SK-N-SH treated with all-trans-retinoic acid at 6 μM for 48 hours (cell line): Measurements from ENCODE around the gene ST6GALNAC5.

Experiments
- ATAC-seq: fragments of 200-7000 bp; cut with Tn5 transposase; 3 replicates; pipeline ENCODE4 v1.9.1; 2020; ENCODE audit warnings: mild to moderate bottlenecking, moderate library complexity
- ARNTL ChIP-seq: fragments of 450-650 bp; formaldehyde crosslinking; IDR thresholded peaks from 2 replicates; pipeline ENCODE4 v1.5.0; 2020; ENCODE audit warnings: low read depth, mild to moderate bottlenecking, moderate library complexity, borderline replicate concordance
- BACH2 ChIP-seq: fragments of 250-450 bp; sonication (Bioruptor Pico); IDR thresholded peaks from 2 replicates; pipeline ENCODE4 v1.9.0; 2021; ENCODE audit warnings: mild to moderate bottlenecking, borderline replicate concordance
- CSDC2 ChIP-seq: fragments of 250-450 bp; sonication (Bioruptor Pico); IDR thresholded peaks from 2 replicates; pipeline ENCODE4 v1.5.0; 2020; ENCODE audit warnings: mild to moderate bottlenecking, moderate library complexity
- ESRRG ChIP-seq: fragments of 250-450 bp; sonication (Bioruptor Pico); IDR thresholded peaks from 2 replicates; pipeline ENCODE4 v1.6.1; 2021; ENCODE audit warnings: mild to moderate bottlenecking
- GLIS3 ChIP-seq: fragments of 250-450 bp; sonication (Bioruptor Pico); IDR thresholded peaks from 2 replicates; pipeline ENCODE4 v1.5.0; 2020; ENCODE audit warnings: mild to moderate bottlenecking, moderate library complexity
- ISL1 ChIP-seq: fragments of 250-450 bp; sonication (Bioruptor Pico); IDR thresholded peaks from 2 replicates; pipeline ENCODE4 v2.1.2; 2022; ENCODE audit warnings: mild to moderate bottlenecking, moderate library complexity
- OSR1 ChIP-seq: fragments of 250-450 bp; sonication (Bioruptor Pico); IDR thresholded peaks from 2 replicates; pipeline ENCODE4 v1.8.0; 2022; ENCODE audit warnings: moderate library complexity, mild to moderate bottlenecking, inconsistent platforms
- PPARA ChIP-seq: fragments of 250-450 bp; sonication (Bioruptor Pico); IDR thresholded peaks from 2 replicates; pipeline ENCODE4 v1.5.0; 2020; ENCODE audit warnings: mild to moderate bottlenecking, borderline replicate concordance
- SNAI2 ChIP-seq: fragments of 250-450 bp; sonication (Bioruptor Pico); IDR thresholded peaks from 2 replicates; pipeline ENCODE4 v1.5.0; 2020; ENCODE audit warnings: mild to moderate bottlenecking, moderate library complexity
- TOX ChIP-seq: fragments of 250-450 bp; sonication (Bioruptor Pico); IDR thresholded peaks from 2 replicates; pipeline ENCODE4 v1.8.0; 2021; ENCODE audit warnings: mild to moderate bottlenecking, moderate library complexity, borderline replicate concordance
- ZC3H10 ChIP-seq: fragments of 250-450 bp; sonication (Bioruptor Pico); IDR thresholded peaks from 2 replicates; pipeline ENCODE4 v1.5.1; 2021; ENCODE audit warnings: mild to moderate bottlenecking, moderate library complexity
- ZFP30 ChIP-seq: fragments of 450-650 bp; formaldehyde crosslinking; IDR thresholded peaks from 2 replicates; pipeline ENCODE4 v1.5.0; 2022; ENCODE audit warnings: mild to moderate bottlenecking, moderate library complexity
- ZNF565 ChIP-seq: fragments of 450-650 bp; formaldehyde crosslinking; conservative IDR thresholded peaks from 2 replicates; pipeline ENCODE4 v1.5.0; 2020; ENCODE audit warnings: low read depth, mild to moderate bottlenecking, moderate library complexity
- ZNF70 ChIP-seq: fragments of 450-650 bp; formaldehyde crosslinking; IDR thresholded peaks from 2 replicates; pipeline ENCODE4 v1.5.0; 2020; ENCODE audit warnings: mild to moderate bottlenecking, moderate library complexity
- ZNF8 ChIP-seq: fragments of 450-650 bp; formaldehyde crosslinking; IDR thresholded peaks from 2 replicates; pipeline ENCODE4 v1.5.0; 2020; ENCODE audit warnings: mild to moderate bottlenecking, moderate library complexity
- TF ChIP-seq, protein P1 (sequence below): fragments of 250-450 bp; sonication (Bioruptor Pico); IDR thresholded peaks from 2 replicates; pipeline ENCODE4 v1.8.0; 2020; ENCODE audit warnings: mild to moderate bottlenecking, moderate library complexity, borderline replicate concordance
- TF ChIP-seq, protein P2 (sequence below): fragments of 250-450 bp; sonication (Bioruptor Pico); IDR thresholded peaks from 2 replicates; pipeline ENCODE4 v1.5.1; 2021; ENCODE audit warnings: mild to moderate bottlenecking, moderate library complexity
- TF ChIP-seq, protein P3 (sequence below): fragments of 250-450 bp; sonication (Bioruptor Pico); IDR thresholded peaks from 2 replicates; pipeline ENCODE4 v1.8.0; 2021; ENCODE audit warnings: low read depth, mild to moderate bottlenecking, moderate library complexity, borderline replicate concordance
- TF ChIP-seq, protein P4 (sequence below): fragments of 250-450 bp; sonication (Bioruptor Pico); IDR thresholded peaks from 2 replicates; pipeline ENCODE4 v1.5.0; 2020; ENCODE audit warnings: mild to moderate bottlenecking, moderate library complexity
- TF ChIP-seq, protein P5 (sequence below): fragments of 250-450 bp; sonication (Bioruptor Pico); IDR thresholded peaks from 2 replicates; pipeline ENCODE4 v1.5.1; 2020; ENCODE audit warnings: low read depth, mild to moderate bottlenecking, moderate library complexity

ST6GALNAC5 gene

DNA sequence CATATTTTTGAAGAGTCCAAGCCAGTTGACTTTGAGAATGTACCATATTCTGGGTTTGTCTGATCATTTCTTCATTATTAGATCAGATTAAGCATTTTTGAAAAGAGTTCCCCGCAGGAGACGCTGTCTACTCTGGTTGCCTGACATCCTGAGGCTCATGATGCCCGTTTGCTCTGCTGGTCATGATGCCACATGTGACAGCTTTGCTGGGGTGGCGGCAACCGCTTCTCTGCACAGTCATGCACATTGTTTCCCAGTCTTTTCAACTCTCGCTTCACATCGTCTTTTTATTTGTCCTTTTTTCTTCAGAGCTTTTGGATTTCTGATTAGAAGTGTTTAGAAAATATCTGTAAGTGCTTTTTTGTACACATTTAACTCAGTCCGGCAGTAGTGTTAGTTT, 90.7 kb downstream of the ST6GALNAC5 start (continued):
- TF ChIP-seq, protein P1, sequence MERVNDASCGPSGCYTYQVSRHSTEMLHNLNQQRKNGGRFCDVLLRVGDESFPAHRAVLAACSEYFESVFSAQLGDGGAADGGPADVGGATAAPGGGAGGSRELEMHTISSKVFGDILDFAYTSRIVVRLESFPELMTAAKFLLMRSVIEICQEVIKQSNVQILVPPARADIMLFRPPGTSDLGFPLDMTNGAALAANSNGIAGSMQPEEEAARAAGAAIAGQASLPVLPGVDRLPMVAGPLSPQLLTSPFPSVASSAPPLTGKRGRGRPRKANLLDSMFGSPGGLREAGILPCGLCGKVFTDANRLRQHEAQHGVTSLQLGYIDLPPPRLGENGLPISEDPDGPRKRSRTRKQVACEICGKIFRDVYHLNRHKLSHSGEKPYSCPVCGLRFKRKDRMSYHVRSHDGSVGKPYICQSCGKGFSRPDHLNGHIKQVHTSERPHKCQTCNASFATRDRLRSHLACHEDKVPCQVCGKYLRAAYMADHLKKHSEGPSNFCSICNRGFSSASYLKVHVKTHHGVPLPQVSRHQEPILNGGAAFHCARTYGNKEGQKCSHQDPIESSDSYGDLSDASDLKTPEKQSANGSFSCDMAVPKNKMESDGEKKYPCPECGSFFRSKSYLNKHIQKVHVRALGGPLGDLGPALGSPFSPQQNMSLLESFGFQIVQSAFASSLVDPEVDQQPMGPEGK (CRISPR knock-in tag), result no peak
- TF ChIP-seq ARNTL (CRISPR knock-in tag) (no peak), SNAI2 (CRISPR knock-in tag) (no peak), GLIS3 (no peak), OSR1 (no peak)

DNA sequence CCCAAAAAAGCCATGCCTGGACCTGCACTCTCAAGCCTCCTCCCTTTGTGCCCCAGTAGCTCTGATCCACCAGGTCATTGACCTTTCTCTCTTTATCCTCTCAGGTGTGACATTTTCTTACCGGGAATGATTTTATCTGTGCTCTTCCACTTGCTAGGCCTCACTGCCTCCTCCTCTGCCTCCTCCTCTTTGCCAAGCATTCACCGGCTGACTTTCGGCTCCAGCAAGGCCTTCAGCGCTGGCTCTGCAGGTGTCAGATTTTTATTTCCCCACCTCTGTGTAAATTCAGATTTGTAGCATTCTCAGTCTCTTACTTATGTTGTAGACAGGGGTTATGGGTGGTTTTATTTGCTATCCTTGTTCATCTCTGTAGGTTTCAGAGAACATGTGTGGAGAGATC, 91.5 kb downstream of the ST6GALNAC5 start:
- ATAC-seq, result no peak
- TF ChIP-seq ZNF8 (CRISPR knock-in tag) (no peak), ZNF565 (CRISPR knock-in tag) (no peak), ZC3H10 (no peak), PPARA (CRISPR knock-in tag) (no peak), BACH2 (no peak), GLIS3 (no peak), CSDC2 (CRISPR knock-in tag) (no peak), OSR1 (no peak), ESRRG (CRISPR knock-in tag) (no peak), ARNTL (CRISPR knock-in tag) (no peak), SNAI2 (CRISPR knock-in tag) (no peak), ISL1 (CRISPR knock-in tag) (no peak)
- TF ChIP-seq, protein P2, sequence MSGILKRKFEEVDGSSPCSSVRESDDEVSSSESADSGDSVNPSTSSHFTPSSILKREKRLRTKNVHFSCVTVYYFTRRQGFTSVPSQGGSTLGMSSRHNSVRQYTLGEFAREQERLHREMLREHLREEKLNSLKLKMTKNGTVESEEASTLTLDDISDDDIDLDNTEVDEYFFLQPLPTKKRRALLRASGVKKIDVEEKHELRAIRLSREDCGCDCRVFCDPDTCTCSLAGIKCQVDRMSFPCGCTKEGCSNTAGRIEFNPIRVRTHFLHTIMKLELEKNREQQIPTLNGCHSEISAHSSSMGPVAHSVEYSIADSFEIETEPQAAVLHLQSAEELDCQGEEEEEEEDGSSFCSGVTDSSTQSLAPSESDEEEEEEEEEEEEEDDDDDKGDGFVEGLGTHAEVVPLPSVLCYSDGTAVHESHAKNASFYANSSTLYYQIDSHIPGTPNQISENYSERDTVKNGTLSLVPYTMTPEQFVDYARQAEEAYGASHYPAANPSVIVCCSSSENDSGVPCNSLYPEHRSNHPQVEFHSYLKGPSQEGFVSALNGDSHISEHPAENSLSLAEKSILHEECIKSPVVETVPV (CRISPR knock-in tag), result no peak
- TF ChIP-seq, protein P3, sequence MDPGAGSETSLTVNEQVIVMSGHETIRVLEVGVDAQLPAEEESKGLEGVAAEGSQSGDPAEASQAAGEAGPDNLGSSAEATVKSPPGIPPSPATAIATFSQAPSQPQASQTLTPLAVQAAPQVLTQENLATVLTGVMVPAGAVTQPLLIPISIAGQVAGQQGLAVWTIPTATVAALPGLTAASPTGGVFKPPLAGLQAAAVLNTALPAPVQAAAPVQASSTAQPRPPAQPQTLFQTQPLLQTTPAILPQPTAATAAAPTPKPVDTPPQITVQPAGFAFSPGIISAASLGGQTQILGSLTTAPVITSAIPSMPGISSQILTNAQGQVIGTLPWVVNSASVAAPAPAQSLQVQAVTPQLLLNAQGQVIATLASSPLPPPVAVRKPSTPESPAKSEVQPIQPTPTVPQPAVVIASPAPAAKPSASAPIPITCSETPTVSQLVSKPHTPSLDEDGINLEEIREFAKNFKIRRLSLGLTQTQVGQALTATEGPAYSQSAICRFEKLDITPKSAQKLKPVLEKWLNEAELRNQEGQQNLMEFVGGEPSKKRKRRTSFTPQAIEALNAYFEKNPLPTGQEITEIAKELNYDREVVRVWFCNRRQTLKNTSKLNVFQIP (CRISPR knock-in tag), result no peak
- TF ChIP-seq, protein P4, sequence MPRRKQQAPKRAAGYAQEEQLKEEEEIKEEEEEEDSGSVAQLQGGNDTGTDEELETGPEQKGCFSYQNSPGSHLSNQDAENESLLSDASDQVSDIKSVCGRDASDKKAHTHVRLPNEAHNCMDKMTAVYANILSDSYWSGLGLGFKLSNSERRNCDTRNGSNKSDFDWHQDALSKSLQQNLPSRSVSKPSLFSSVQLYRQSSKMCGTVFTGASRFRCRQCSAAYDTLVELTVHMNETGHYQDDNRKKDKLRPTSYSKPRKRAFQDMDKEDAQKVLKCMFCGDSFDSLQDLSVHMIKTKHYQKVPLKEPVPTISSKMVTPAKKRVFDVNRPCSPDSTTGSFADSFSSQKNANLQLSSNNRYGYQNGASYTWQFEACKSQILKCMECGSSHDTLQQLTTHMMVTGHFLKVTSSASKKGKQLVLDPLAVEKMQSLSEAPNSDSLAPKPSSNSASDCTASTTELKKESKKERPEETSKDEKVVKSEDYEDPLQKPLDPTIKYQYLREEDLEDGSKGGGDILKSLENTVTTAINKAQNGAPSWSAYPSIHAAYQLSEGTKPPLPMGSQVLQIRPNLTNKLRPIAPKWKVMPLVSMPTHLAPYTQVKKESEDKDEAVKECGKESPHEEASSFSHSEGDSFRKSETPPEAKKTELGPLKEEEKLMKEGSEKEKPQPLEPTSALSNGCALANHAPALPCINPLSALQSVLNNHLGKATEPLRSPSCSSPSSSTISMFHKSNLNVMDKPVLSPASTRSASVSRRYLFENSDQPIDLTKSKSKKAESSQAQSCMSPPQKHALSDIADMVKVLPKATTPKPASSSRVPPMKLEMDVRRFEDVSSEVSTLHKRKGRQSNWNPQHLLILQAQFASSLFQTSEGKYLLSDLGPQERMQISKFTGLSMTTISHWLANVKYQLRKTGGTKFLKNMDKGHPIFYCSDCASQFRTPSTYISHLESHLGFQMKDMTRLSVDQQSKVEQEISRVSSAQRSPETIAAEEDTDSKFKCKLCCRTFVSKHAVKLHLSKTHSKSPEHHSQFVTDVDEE, result no peak
- TF ChIP-seq, protein P1 (CRISPR knock-in tag), result no peak
- TF ChIP-seq, protein P5, sequence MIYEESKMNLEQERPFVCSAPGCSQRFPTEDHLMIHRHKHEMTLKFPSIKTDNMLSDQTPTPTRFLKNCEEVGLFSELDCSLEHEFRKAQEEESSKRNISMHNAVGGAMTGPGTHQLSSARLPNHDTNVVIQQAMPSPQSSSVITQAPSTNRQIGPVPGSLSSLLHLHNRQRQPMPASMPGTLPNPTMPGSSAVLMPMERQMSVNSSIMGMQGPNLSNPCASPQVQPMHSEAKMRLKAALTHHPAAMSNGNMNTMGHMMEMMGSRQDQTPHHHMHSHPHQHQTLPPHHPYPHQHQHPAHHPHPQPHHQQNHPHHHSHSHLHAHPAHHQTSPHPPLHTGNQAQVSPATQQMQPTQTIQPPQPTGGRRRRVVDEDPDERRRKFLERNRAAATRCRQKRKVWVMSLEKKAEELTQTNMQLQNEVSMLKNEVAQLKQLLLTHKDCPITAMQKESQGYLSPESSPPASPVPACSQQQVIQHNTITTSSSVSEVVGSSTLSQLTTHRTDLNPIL, result no peak

DNA sequence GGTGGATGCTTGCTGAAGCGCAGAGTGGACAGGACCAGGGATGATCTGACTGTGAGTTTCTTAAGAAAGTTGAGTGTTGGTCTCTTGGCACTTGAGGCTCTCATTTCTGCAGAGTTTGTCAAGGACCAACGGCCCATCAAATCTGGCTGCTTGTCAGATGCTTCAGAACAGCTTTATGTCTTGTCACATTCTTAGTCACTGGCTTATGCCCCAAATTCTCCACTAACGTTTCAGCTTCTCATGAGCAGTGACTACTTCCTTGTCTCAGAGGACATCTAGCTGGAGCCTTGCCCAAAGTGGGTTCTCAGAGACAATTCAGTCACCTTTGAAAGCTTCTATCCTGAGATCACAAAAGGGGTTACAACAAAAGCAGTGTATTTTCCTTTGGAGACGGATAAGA, 92.3 kb downstream of the ST6GALNAC5 start:
- no peak for ATAC-seq
- TF ChIP-seq, protein P4, result no peak
- TF ChIP-seq ZNF8 (CRISPR knock-in tag) (no peak), ESRRG (CRISPR knock-in tag) (no peak), CSDC2 (CRISPR knock-in tag) (no peak), PPARA (CRISPR knock-in tag) (no peak), TOX (CRISPR knock-in tag) (no peak), OSR1 (no peak), ZFP30 (CRISPR knock-in tag) (no peak), ISL1 (CRISPR knock-in tag) (no peak), ZNF70 (CRISPR knock-in tag) (no peak)
- TF ChIP-seq, protein P3 (CRISPR knock-in tag), result no peak
- TF ChIP-seq, protein P5, result no peak
